ENCODE results near the gene EPAS1.

The EPAS1 gene

DNA sequence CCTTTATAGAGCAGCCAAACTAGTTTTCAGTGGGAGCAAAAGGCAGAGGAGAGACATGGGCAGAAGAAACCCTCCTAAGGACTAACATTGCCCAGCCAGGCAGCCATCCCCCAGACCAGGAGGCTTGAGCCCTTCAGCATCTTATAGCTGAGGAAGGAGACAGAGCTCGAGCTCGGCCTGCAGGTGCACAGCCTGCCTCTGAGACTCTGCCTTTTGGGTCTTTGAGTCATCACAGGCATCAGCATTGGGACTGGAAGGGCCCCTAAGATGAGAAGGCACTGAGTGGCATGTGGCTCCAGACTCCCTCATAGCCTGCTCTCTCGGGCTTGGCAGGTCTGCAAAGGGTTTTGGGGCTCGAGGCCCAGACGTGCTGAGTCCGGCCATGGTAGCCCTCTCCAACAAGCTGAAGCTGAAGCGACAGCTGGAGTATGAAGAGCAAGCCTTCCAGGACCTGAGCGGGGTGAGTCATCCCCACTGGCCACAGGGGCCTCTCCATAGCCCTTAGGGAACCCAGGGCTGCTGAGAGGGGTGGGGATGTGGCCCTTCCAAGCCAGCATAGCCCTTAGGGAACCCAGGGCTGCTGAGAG lies 84.1 kb downstream of the EPAS1 start:
- no peak for DNase-seq (ENCODE audit: low read depth, low spot score)
- H3K4me3 ChIP-seq (ENCODE audit: low read depth, low read length), result no peak overlapping the region
- TF ChIP-seq, protein P1, sequence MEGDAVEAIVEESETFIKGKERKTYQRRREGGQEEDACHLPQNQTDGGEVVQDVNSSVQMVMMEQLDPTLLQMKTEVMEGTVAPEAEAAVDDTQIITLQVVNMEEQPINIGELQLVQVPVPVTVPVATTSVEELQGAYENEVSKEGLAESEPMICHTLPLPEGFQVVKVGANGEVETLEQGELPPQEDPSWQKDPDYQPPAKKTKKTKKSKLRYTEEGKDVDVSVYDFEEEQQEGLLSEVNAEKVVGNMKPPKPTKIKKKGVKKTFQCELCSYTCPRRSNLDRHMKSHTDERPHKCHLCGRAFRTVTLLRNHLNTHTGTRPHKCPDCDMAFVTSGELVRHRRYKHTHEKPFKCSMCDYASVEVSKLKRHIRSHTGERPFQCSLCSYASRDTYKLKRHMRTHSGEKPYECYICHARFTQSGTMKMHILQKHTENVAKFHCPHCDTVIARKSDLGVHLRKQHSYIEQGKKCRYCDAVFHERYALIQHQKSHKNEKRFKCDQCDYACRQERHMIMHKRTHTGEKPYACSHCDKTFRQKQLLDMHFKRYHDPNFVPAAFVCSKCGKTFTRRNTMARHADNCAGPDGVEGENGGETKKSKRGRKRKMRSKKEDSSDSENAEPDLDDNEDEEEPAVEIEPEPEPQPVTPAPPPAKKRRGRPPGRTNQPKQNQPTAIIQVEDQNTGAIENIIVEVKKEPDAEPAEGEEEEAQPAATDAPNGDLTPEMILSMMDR (IDR thresholded peaks at IDR 0.05; ENCODE audit: low read depth, low read length), result no peak
- in situ Hi-C loops (cut with HindIII; ENCODE audit: low sequenced_read_pairs), result no loop called here

- H3K4me3 ChIP-seq (ENCODE audit: low read depth, low read length), result no peak overlapping the region
- in situ Hi-C loops (cut with HindIII; ENCODE audit: low sequenced_read_pairs), result no loop called here
- TF ChIP-seq, protein P1 (IDR thresholded peaks at IDR 0.05; ENCODE audit: low read depth, low read length), result no peak
- DNase-seq (ENCODE audit: low read depth, low spot score), result no peak
These were observed 84.7 kb downstream of the EPAS1 start for GRCh38 chr2:46381871-46382270.

- in situ Hi-C loops (cut with HindIII; ENCODE audit: low sequenced_read_pairs), result no loop called here
- TF ChIP-seq, protein P1 (IDR thresholded peaks at IDR 0.05; ENCODE audit: low read depth, low read length), result no peak
- H3K4me3 ChIP-seq (ENCODE audit: low read depth, low read length), result no peak overlapping the region
These were observed 85.3 kb downstream of the EPAS1 start for GRCh38 chr2:46382331-46383112.

DNA sequence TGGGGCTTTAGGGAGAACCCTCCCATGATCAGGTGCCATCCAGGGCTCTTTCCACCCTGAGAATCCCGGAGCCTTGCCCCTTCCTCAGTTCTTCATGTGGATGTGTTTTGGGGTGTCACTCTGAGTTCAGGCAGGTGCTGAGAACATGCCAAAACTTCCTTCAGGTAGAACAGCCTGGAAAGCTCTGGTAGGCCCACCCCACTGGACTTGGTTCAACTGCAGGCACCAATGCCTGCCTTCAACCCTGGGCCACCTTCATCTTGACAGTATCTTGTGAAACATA lies 85.8 kb downstream of the EPAS1 start:
- in situ Hi-C loops (cut with HindIII; ENCODE audit: low sequenced_read_pairs), result no loop called here
- TF ChIP-seq, protein P1 (IDR thresholded peaks at IDR 0.05; ENCODE audit: low read depth, low read length), result no peak
- no peak overlapping the region for H3K4me3 ChIP-seq (ENCODE audit: low read depth, low read length)
- no peak for DNase-seq (ENCODE audit: low read depth, low spot score)

More at GRCh38 chr2:46382331-46383112, 85.3 kb downstream of the EPAS1 start:
- no peak for DNase-seq (ENCODE audit: low read depth, low spot score)

GRCh38 chr2:46383784-46384456 lies 86.7 kb downstream of the EPAS1 start:
- TF ChIP-seq, protein P1 (IDR thresholded peaks at IDR 0.05; ENCODE audit: low read depth, low read length), result no peak

GRCh38 chr2:46384457-46384815 lies 87.2 kb downstream of the EPAS1 start:
- in situ Hi-C loops (cut with HindIII; ENCODE audit: low sequenced_read_pairs), result no loop called here
- H3K4me3 ChIP-seq (ENCODE audit: low read depth, low read length), result no peak overlapping the region
- no peak for DNase-seq (ENCODE audit: low read depth, low spot score)
- TF ChIP-seq, protein P1 (IDR thresholded peaks at IDR 0.05; ENCODE audit: low read depth, low read length), result no peak

More at GRCh38 chr2:46383784-46384456, 86.7 kb downstream of the EPAS1 start:
- no peak for DNase-seq (ENCODE audit: low read depth, low spot score)
- in situ Hi-C loops (cut with HindIII; ENCODE audit: low sequenced_read_pairs), result no loop called here
- no peak overlapping the region for H3K4me3 ChIP-seq (ENCODE audit: low read depth, low read length)
